Suprapubic skin (tissue), 4 donors: Measurements from ENCODE around the gene CTNND2. TPM values are rescaled to one million over a fixed set of nuclear protein-coding genes. Genes with fewer than 3 reads are reported as not detected.

Source experiments
- DNase-seq, 2 donors: peaks; one replicate each; pipeline ENCODE4 v3.0.0-alpha.2; 2019; ENCODE audit warnings: low spot score in 2 of 2
- H3K27ac ChIP-seq: fragments of 200-600 bp; sonication (generic); one replicate; pipeline ENCODE4 v1.5.1; 2019
- H3K27me3 ChIP-seq: fragments of 200-600 bp; sonication (generic); one replicate; pipeline ENCODE4 v1.5.1; 2019
- H3K36me3 ChIP-seq: fragments of 200-600 bp; sonication (generic); one replicate; pipeline ENCODE4 v1.5.1; 2019
- H3K4me1 ChIP-seq: fragments of 200-600 bp; sonication (generic); one replicate; pipeline ENCODE4 v1.5.1; 2019
- H3K4me3 ChIP-seq: fragments of 200-600 bp; sonication (generic); one replicate; pipeline ENCODE4 v1.5.1; 2019; ENCODE audit warnings: mild to moderate bottlenecking
- H3K9me3 ChIP-seq: fragments of 200-600 bp; sonication (generic); one replicate; pipeline ENCODE4 v1.5.1; 2019
- EP300 ChIP-seq: sonication (generic); formaldehyde crosslinking; IDR thresholded peaks from one replicate; pipeline ENCODE4 v1.6.1; 2017; ENCODE audit warnings: antibody characterized with exemption
- POLR2A ChIP-seq, 2 donors: fragments of 450-650 bp; IDR thresholded peaks; one replicate each; pipeline ENCODE4 v1.6.1; 2017; ENCODE audit warnings: antibody characterized with exemption in 2 of 2, mild to moderate bottlenecking in 2 of 2, moderate library complexity in 2 of 2
- POLR2AphosphoS5 ChIP-seq, 3 donors: sonication (generic); formaldehyde crosslinking; IDR thresholded peaks; one replicate each; pipeline ENCODE4 v1.6.1; 2017; ENCODE audit warnings: antibody characterized with exemption in 3 of 3
- WGBS: methylation state at CpG from one replicate; pipeline ENCODE4 v1.1.5; 2018; 5-methylcytosine and 5-hydroxymethylcytosine counted together
- total RNA-seq, 4 donors: library from RNA; depleted of rRNA; stranded (reverse); fragments of >200 nt; gene quantifications; one replicate each; pipeline ENCODE4 v1.1.0, GENCODE V29; 2016
- TF ChIP-seq, protein P1 (sequence below), 2 donors: fragments of 200-600 bp in 1 of 2; fragments of 450-650 bp in 1 of 2; sonication (generic) in 1 of 2; IDR thresholded peaks; one replicate each; pipeline ENCODE4 v1.5.1; 2016 to 2019; ENCODE audit warnings: antibody characterized with exemption in 2 of 2, mild to moderate bottlenecking in 1 of 2, moderate library complexity in 1 of 2

The CTNND2 gene
- total RNA-seq, 4 donors from 2014 or later, result 0.40 to 3.8 (median 2.2) TPM

DNA sequence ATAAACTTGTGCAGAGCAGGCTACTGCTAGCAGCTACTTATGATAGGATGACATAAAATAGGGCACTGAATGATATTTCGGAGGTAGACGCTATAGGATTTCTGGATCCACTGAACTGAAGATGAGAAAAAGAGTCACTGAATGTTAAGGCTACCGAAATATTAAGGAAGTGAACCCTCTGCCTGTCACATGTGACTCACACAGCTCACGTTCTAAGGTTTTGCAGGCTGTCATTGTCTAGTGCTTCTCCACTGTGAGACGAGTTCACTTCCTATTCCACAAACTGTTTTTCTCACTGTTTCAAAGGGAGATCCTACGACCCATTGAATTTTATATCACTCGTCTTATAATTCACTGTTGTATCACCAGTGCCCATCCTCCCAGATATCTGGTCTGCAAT is 100.8 kb downstream of the CTNND2 start:
- Histone ChIP-seq H3K4me3 (no peak overlapping the region), H3K36me3 (no peaks in the 10 kb centered on the region), H3K4me1 (no peaks in the 10 kb centered on the region), H3K27me3 (no peaks in the 10 kb centered on the region), H3K9me3 (no peaks in the 10 kb centered on the region), H3K27ac (no peak overlapping the region)
- TF ChIP-seq POLR2AphosphoS5 (IDR thresholded peaks at IDR 0.05) (no peak), POLR2A (IDR thresholded peaks at IDR 0.05) (no peak), EP300 (no peak)
- no peak for DNase-seq
- WGBS, result 70% methylated on average over 7 of the region's 7 CpGs

DNA sequence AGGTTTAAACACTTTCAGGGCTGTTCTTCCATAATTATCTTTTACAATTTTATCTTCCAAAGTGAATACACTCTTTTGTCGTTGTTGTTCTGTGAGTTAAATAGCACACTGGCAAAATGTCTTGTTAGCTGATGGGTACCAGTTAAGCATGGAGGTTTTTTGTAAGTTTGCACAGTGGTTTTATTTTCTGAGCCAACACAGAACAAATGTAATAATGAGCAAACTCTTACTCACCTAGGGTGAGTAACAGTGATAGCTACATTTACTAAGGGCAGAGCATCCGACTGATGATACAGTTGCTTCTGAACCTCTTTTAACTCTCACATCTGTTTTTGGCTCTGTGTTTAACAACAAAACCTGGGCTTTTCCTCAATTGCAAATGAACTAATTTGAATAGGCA is 103.2 kb downstream of the CTNND2 start:
- Histone ChIP-seq H3K36me3 (no peaks in the 10 kb centered on the region), H3K9me3 (no peaks in the 10 kb centered on the region), H3K4me1 (no peaks in the 10 kb centered on the region), H3K4me3 (no peak overlapping the region), H3K27ac (no peak overlapping the region), H3K27me3 (no peaks in the 10 kb centered on the region)
- 80% methylated on average over 2 of the region's 2 CpGs for WGBS
- DNase-seq, result no peak
- TF ChIP-seq, protein P1, sequence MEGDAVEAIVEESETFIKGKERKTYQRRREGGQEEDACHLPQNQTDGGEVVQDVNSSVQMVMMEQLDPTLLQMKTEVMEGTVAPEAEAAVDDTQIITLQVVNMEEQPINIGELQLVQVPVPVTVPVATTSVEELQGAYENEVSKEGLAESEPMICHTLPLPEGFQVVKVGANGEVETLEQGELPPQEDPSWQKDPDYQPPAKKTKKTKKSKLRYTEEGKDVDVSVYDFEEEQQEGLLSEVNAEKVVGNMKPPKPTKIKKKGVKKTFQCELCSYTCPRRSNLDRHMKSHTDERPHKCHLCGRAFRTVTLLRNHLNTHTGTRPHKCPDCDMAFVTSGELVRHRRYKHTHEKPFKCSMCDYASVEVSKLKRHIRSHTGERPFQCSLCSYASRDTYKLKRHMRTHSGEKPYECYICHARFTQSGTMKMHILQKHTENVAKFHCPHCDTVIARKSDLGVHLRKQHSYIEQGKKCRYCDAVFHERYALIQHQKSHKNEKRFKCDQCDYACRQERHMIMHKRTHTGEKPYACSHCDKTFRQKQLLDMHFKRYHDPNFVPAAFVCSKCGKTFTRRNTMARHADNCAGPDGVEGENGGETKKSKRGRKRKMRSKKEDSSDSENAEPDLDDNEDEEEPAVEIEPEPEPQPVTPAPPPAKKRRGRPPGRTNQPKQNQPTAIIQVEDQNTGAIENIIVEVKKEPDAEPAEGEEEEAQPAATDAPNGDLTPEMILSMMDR (IDR thresholded peaks at IDR 0.05), result no peak
- TF ChIP-seq POLR2A (IDR thresholded peaks at IDR 0.05) (no peak), POLR2AphosphoS5 (IDR thresholded peaks at IDR 0.05) (no peak), EP300 (no peak)

DNA sequence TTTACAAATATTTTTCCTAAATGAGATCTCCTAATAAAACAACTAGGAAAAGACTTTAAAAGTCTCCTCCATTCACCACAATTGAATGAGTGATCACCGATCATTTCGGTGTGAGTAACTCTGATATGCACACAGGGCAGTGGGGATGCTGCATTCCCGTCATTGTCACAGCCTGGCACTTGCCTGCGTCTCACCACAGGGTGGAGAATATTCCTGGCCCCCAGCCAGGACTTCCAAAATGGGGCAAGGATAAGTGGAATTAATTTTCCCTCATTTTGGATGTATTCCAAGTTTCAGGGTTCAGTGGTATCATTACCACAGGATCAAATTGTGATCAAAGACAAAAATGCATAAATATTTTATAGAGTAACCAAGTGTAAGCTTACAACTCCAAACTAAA is 107.1 kb downstream of the CTNND2 start:
- Histone ChIP-seq H3K36me3 (no peaks in the 10 kb centered on the region), H3K27ac (no peak overlapping the region), H3K4me3 (no peak overlapping the region), H3K4me1 (no peaks in the 10 kb centered on the region), H3K9me3 (no peaks in the 10 kb centered on the region), H3K27me3 (no peaks in the 10 kb centered on the region)
- no peak for DNase-seq
- TF ChIP-seq POLR2A (IDR thresholded peaks at IDR 0.05) (no peak), POLR2AphosphoS5 (IDR thresholded peaks at IDR 0.05) (no peak), EP300 (no peak)
- TF ChIP-seq, protein P1 (IDR thresholded peaks at IDR 0.05), result no peak
- 45% methylated on average over 4 of the region's 4 CpGs for WGBS

DNA sequence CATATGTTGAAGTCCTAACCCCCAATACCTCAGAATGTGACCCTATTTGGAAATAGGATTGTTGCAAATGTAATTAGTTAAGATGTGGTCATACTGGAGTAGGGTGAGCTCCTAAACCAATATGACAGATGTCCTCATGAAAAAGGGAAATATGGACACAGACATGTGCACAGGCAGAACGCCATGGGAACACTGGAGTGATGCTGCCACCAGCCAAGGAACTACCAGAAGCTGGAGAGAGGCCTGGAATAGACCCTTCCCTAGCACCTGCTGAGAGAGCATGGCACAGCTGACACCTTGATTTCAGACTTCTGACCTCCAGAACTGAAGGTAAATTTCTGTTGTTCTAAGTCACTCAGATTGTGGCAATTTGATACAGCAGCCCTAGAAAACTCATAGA is 110.8 kb downstream of the CTNND2 start:
- H3K4me1 ChIP-seq, result no peaks in the 10 kb centered on the region
- WGBS, result 88% methylated on average over 1 of the region's 1 CpG
- TF ChIP-seq POLR2A (IDR thresholded peaks at IDR 0.05) (no peak), POLR2AphosphoS5 (IDR thresholded peaks at IDR 0.05) (no peak), EP300 (no peak)
- TF ChIP-seq, protein P1 (IDR thresholded peaks at IDR 0.05), result no peak
- no peak overlapping the region for H3K27ac ChIP-seq
- no peak overlapping the region for H3K4me3 ChIP-seq
- no peak for DNase-seq
- no peaks in the 10 kb centered on the region for H3K36me3 ChIP-seq
- H3K27me3 ChIP-seq, result no peaks in the 10 kb centered on the region
- H3K9me3 ChIP-seq, result no peaks in the 10 kb centered on the region

DNA sequence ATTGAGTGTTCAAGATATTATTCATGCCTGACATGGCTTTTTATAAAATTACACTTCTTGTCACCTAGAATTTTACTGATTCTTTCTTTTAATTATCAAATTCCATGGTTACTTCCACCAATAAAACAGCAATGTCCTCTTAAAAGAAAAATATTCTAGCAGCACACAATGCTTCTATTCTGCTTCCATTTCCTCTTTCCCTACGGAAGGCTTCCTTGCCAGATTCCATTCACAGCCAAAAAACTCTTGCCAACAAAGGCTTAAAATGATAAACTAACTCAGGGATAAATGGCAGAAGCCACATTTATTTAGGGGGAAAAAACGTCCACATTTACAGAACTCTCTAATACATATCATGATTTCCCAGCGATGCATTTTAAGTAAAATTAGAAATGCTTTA is 111.6 kb downstream of the CTNND2 start:
- no peaks in the 10 kb centered on the region for H3K9me3 ChIP-seq
- TF ChIP-seq EP300, result no peak
- TF ChIP-seq POLR2A (IDR thresholded peaks at IDR 0.05), result no peak
- TF ChIP-seq, protein P1 (IDR thresholded peaks at IDR 0.05), result no peak
- no peak for TF ChIP-seq POLR2AphosphoS5 (IDR thresholded peaks at IDR 0.05)
- no peak overlapping the region for H3K27ac ChIP-seq
- H3K4me3 ChIP-seq, result no peak overlapping the region
- H3K27me3 ChIP-seq, result no peaks in the 10 kb centered on the region
- WGBS, result 62% methylated on average over 3 of the region's 3 CpGs
- DNase-seq, result no peak
- no peaks in the 10 kb centered on the region for H3K36me3 ChIP-seq
- no peaks in the 10 kb centered on the region for H3K4me1 ChIP-seq

DNA sequence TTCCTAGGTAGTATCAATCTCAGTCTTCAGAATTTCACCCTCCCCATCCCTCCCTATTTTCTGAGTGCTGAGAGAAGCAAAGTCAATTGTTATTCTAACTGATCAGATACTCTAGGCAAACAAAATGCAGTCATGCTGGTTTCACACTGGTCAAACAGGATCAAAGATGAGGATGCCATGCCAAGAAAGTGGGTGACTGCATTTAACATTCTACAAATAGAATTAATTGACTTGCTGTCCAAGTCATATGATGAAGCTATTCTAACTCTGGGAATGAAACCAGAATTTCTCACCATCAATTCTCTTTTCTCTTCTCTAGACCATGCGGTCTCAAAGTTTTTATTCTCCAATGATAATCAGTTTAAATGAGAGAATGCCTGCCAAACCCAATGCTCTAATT is 112.5 kb downstream of the CTNND2 start:
- DNase-seq, result no peak
- Histone ChIP-seq H3K4me1 (no peaks in the 10 kb centered on the region), H3K36me3 (no peaks in the 10 kb centered on the region), H3K4me3 (no peak overlapping the region), H3K27me3 (no peaks in the 10 kb centered on the region), H3K9me3 (no peaks in the 10 kb centered on the region), H3K27ac (no peak overlapping the region)
- 76% methylated on average over 1 of the region's 1 CpG for WGBS
- TF ChIP-seq POLR2AphosphoS5 (IDR thresholded peaks at IDR 0.05) (no peak), EP300 (no peak), POLR2A (IDR thresholded peaks at IDR 0.05) (no peak)
- TF ChIP-seq, protein P1 (IDR thresholded peaks at IDR 0.05), result no peak
